ENCODE data around the gene KIF23. TPM values are rescaled to one million over a fixed set of nuclear protein-coding genes. Genes with fewer than 3 reads are reported as not detected.
"Not testable (repeated sequence)": the region's sequence is repeated elsewhere in the genome, so short reads cannot be mapped to it uniquely, and the experiment has no call there.

The KIF23 gene
- total RNA-seq, 2 experiments from 2014 or later = 54.0 to 61.6 TPM

- DNase-seq (ENCODE audit: low spot score); H3K9me2 ChIP-seq (ENCODE audit: insufficient read depth, low read length); POLR2A ChIA-PET; H3K4me2 ChIP-seq (ENCODE audit: low read length); H3K4me3 ChIP-seq (ENCODE audit: low read depth, low read length, poor library complexity, severe bottlenecking); intact Hi-C loops (cut with micrococcal nuclease; ENCODE audit: unreplicated experiment); H2AFZ ChIP-seq (ENCODE audit: low read length); H3K4me1 ChIP-seq (ENCODE audit: insufficient read depth, low read length, poor library complexity, severe bottlenecking); H3K9me3 ChIP-seq (ENCODE audit: low read length); H3K36me3 ChIP-seq (ENCODE audit: insufficient read depth, low read length); H3K27ac ChIP-seq (ENCODE audit: low read depth, low read length, poor library complexity, severe bottlenecking); CTCF ChIA-PET (ENCODE audit: unreplicated experiment); H3K79me2 ChIP-seq (ENCODE audit: insufficient read depth, low read depth, low read length); H4K20me1 ChIP-seq (ENCODE audit: insufficient read depth, low read length); BruUV-seq (replicated peaks): not testable (repeated sequence)
Measured at GRCh38 chr15:69384066-69384465, 30.1 kb upstream of the KIF23 start.

GRCh38 chr15:69384626-69385598 is 29.2 kb upstream of the KIF23 start:
- TF ChIP-seq EZH2phosphoT487 (IDR thresholded peaks at IDR 0.05; ENCODE audit: borderline replicate concordance, low read depth, low read length) = no peak
- no peak for TF ChIP-seq CTCF (conservative IDR thresholded peaks at IDR 0.05; ENCODE audit: low read length)
- CTCF ChIA-PET (ENCODE audit: unreplicated experiment) = no interaction called here

GRCh38 chr15:69385831-69386230 is 28.3 kb upstream of the KIF23 start:
- H3K4me1 ChIP-seq (ENCODE audit: insufficient read depth, low read length, poor library complexity, severe bottlenecking) = no peaks in the 10 kb centered on the region
- no peak overlapping the region for H2AFZ ChIP-seq (ENCODE audit: low read length)
- intact Hi-C loops (cut with micrococcal nuclease; ENCODE audit: unreplicated experiment) = no loop called here
- no peak overlapping the region for H3K27ac ChIP-seq (ENCODE audit: low read depth, low read length, poor library complexity, severe bottlenecking)
- no peak overlapping the region for H3K4me3 ChIP-seq (ENCODE audit: low read depth, low read length, poor library complexity, severe bottlenecking)
- CTCF ChIA-PET (ENCODE audit: unreplicated experiment) = no interaction called here
- no peaks in the 10 kb centered on the region for H3K9me3 ChIP-seq (ENCODE audit: low read length)
- BruUV-seq (replicated peaks) = no TSS peak
- no peak overlapping the region for H3K4me2 ChIP-seq (ENCODE audit: low read length)
- no peaks in the 10 kb centered on the region for H3K79me2 ChIP-seq (ENCODE audit: insufficient read depth, low read depth, low read length)
- H3K36me3 ChIP-seq (ENCODE audit: insufficient read depth, low read length) = no peaks in the 10 kb centered on the region
- DNase-seq (ENCODE audit: low spot score) = no peak
- TF ChIP-seq EZH2phosphoT487 (IDR thresholded peaks at IDR 0.05; ENCODE audit: borderline replicate concordance, low read depth, low read length) (no peak), CTCF (conservative IDR thresholded peaks at IDR 0.05; ENCODE audit: low read length) (no peak)
- no peaks in the 10 kb centered on the region for H4K20me1 ChIP-seq (ENCODE audit: insufficient read depth, low read length)
- H3K9me2 ChIP-seq (ENCODE audit: insufficient read depth, low read length) = no peaks in the 10 kb centered on the region
- POLR2A ChIA-PET = no interaction called here

More at GRCh38 chr15:69384626-69385598, 29.2 kb upstream of the KIF23 start:
- intact Hi-C loops (cut with micrococcal nuclease; ENCODE audit: unreplicated experiment) = no loop called here
- POLR2A ChIA-PET = no interaction called here
- no peak for DNase-seq (ENCODE audit: low spot score)
- Histone ChIP-seq H4K20me1 (ENCODE audit: insufficient read depth, low read length) (no peaks in the 10 kb centered on the region), H3K27ac (ENCODE audit: low read depth, low read length, poor library complexity, severe bottlenecking) (no peak overlapping the region), H3K36me3 (ENCODE audit: insufficient read depth, low read length) (no peaks in the 10 kb centered on the region), H3K79me2 (ENCODE audit: insufficient read depth, low read depth, low read length) (no peaks in the 10 kb centered on the region), H3K4me1 (ENCODE audit: insufficient read depth, low read length, poor library complexity, severe bottlenecking) (no peaks in the 10 kb centered on the region), H3K4me3 (ENCODE audit: low read depth, low read length, poor library complexity, severe bottlenecking) (no peak overlapping the region), H3K4me2 (ENCODE audit: low read length) (no peak overlapping the region), H3K9me3 (ENCODE audit: low read length) (no peaks in the 10 kb centered on the region), H2AFZ (ENCODE audit: low read length) (no peak overlapping the region), H3K9me2 (ENCODE audit: insufficient read depth, low read length) (no peaks in the 10 kb centered on the region)
- BruUV-seq (replicated peaks) = no TSS peak
